ENCODE data around the gene KLF11. TPM values are rescaled to one million over a fixed set of nuclear protein-coding genes. Genes with fewer than 3 reads are reported as not detected.
"Not testable (repeated sequence)": the region's sequence is repeated elsewhere in the genome, so short reads cannot be mapped to it uniquely, and the experiment has no call there.

Gene KLF11
- total RNA-seq, 1 experiment from 2014 or later = 0.04 TPM

- Histone ChIP-seq H3K4me3 (no peak overlapping the region), H3K27ac (no peak overlapping the region), H3K4me1 (peaks cover 8% of the 10 kb centered on the region), H3K9me3 (replicated peaks) (no peaks in the 10 kb centered on the region), H3K27me3 (peaks cover 3% of the 10 kb centered on the region; the same call in 1 of the 2 replicates), H3K36me3 (no peaks in the 10 kb centered on the region)
- no peak for DNase-seq
Observed at GRCh38 chr2:10005461-10006235, 37.7 kb upstream of the KLF11 start.

- Histone ChIP-seq H3K27ac (no peak overlapping the region), H3K4me1 (peaks cover 8% of the 10 kb centered on the region), H3K4me3 (no peak overlapping the region), H3K27me3 (peaks cover 3% of the 10 kb centered on the region; the same call in 1 of the 2 replicates), H3K36me3 (no peaks in the 10 kb centered on the region), H3K9me3 (replicated peaks) (no peaks in the 10 kb centered on the region)
- no peak for DNase-seq
Observed at GRCh38 chr2:10006236-10007161, 36.9 kb upstream of the KLF11 start.

GRCh38 chr2:10007435-10007834 is 35.9 kb upstream of the KLF11 start:
- Histone ChIP-seq H3K4me3 (no peak overlapping the region), H3K9me3 (replicated peaks) (no peaks in the 10 kb centered on the region), H3K36me3 (no peaks in the 10 kb centered on the region), H3K4me1 (peaks cover 8% of the 10 kb centered on the region), H3K27me3 (peaks cover 3% of the 10 kb centered on the region; the same call in 1 of the 2 replicates), H3K27ac (no peak overlapping the region)
- DNase-seq = no peak

- H3K9me3 ChIP-seq (replicated peaks) = no peaks in the 10 kb centered on the region
- no peak for DNase-seq
- H3K27me3 ChIP-seq = peaks cover 3% of the 10 kb centered on the region; the same call in 1 of the 2 replicates
- no peak overlapping the region for H3K27ac ChIP-seq
- H3K36me3 ChIP-seq = no peaks in the 10 kb centered on the region
- peaks cover 8% of the 10 kb centered on the region for H3K4me1 ChIP-seq
- H3K4me3 ChIP-seq = no peak overlapping the region
Observed at GRCh38 chr2:10007921-10008808, 35.2 kb upstream of the KLF11 start.

- Histone ChIP-seq H3K27ac (no peak overlapping the region), H3K36me3 (no peaks in the 10 kb centered on the region), H3K4me1 (peaks cover 8% of the 10 kb centered on the region), H3K27me3 (peaks cover 3% of the 10 kb centered on the region; the same call in 1 of the 2 replicates), H3K9me3 (replicated peaks) (no peaks in the 10 kb centered on the region), H3K4me3 (no peak overlapping the region)
- no peak for DNase-seq
Observed at GRCh38 chr2:10008809-10009176, 34.6 kb upstream of the KLF11 start.

- Histone ChIP-seq H3K27me3 (peaks cover 3% of the 10 kb centered on the region; the same call in 1 of the 2 replicates), H3K4me3 (no peak overlapping the region), H3K36me3 (no peaks in the 10 kb centered on the region), H3K9me3 (replicated peaks) (no peaks in the 10 kb centered on the region), H3K4me1 (peaks cover 8% of the 10 kb centered on the region), H3K27ac (no peak overlapping the region)
- DNase-seq = no peak
Observed at GRCh38 chr2:10009271-10009810, 34.0 kb upstream of the KLF11 start.

- no peak for DNase-seq
- H3K27me3 ChIP-seq = peaks cover 3% of the 10 kb centered on the region; the same call in 1 of the 2 replicates
- no peak overlapping the region for H3K27ac ChIP-seq
- peaks cover 8% of the 10 kb centered on the region for H3K4me1 ChIP-seq
- no peaks in the 10 kb centered on the region for H3K36me3 ChIP-seq
- no peak overlapping the region for H3K4me3 ChIP-seq
- H3K9me3 ChIP-seq (replicated peaks) = no peaks in the 10 kb centered on the region
Observed at GRCh38 chr2:10009811-10010781, 33.3 kb upstream of the KLF11 start.

- not testable (repeated sequence) for H3K27ac ChIP-seq; DNase-seq; H3K36me3 ChIP-seq; H3K27me3 ChIP-seq; H3K4me1 ChIP-seq; H3K4me3 ChIP-seq; H3K9me3 ChIP-seq (replicated peaks)
Observed at GRCh38 chr2:10010861-10011605, 32.3 kb upstream of the KLF11 start.

GRCh38 chr2:10011606-10012325 is 31.6 kb upstream of the KLF11 start:
- H3K4me1 ChIP-seq; H3K36me3 ChIP-seq; H3K27ac ChIP-seq; H3K4me3 ChIP-seq; H3K9me3 ChIP-seq (replicated peaks); H3K27me3 ChIP-seq; DNase-seq: not testable (repeated sequence)

- H3K9me3 ChIP-seq (replicated peaks); DNase-seq; H3K27me3 ChIP-seq; H3K36me3 ChIP-seq; H3K4me1 ChIP-seq; H3K4me3 ChIP-seq; H3K27ac ChIP-seq: not testable (repeated sequence)
Observed at GRCh38 chr2:10012366-10012962, 30.9 kb upstream of the KLF11 start.

GRCh38 chr2:10012963-10013461 is 30.3 kb upstream of the KLF11 start:
- H3K4me3 ChIP-seq = no peak overlapping the region
- H3K27ac ChIP-seq = no peak overlapping the region
- DNase-seq = no peak
- H3K9me3 ChIP-seq (replicated peaks) = no peaks in the 10 kb centered on the region
- H3K27me3 ChIP-seq = no peaks in the 10 kb centered on the region; the same call in 1 of the 2 replicates
- peaks cover 2% of the 10 kb centered on the region for H3K4me1 ChIP-seq
- H3K36me3 ChIP-seq = no peaks in the 10 kb centered on the region
